GM13976 (cell line): ENCODE results near the gene FAM241B.

Experiments
- DNase-seq: peaks from one replicate; pipeline ENCODE4 v3.0.0; 2012; ENCODE audit warnings: low spot score
- CTCF ChIP-seq: IDR thresholded peaks from 2 replicates; pipeline ENCODE4 v1.5.1; 2012; ENCODE audit warnings: borderline replicate concordance, mild to moderate bottlenecking; ENCODE audit not compliant: insufficient read depth; ENCODE audit errors: extremely low read depth, missing control alignments, control extremely low read depth
- in situ Hi-C: fragments of 300-500 bp; cut with MboI; formaldehyde crosslinking; loops from one replicate; pipeline ENCODE4 v1.12.0; 2022; ENCODE audit warnings: low sequenced_read_pairs, mixed read lengths, inconsistent platforms; ENCODE audit not compliant: unreplicated experiment

FAM241B gene

GRCh38 chr10:69632516-69633199 is 2.6 kb downstream of the FAM241B start:
- no peak for TF ChIP-seq CTCF
- in situ Hi-C loops = no loop called here
- peak; percentile 10 for DNase-seq

GRCh38 chr10:69633673-69634635 is 3.9 kb downstream of the FAM241B start:
- no peak for TF ChIP-seq CTCF

GRCh38 chr10:69634759-69635425 is 4.8 kb downstream of the FAM241B start:
- in situ Hi-C loops = loop anchor here (5.0 kb wide), 1 partner anchor 118 kb away; no protein-coding TSS in a partner anchor
- DNase-seq = peak; percentile 24
- TF ChIP-seq CTCF = no peak

More at GRCh38 chr10:69633673-69634635, 3.9 kb downstream of the FAM241B start:
- in situ Hi-C loops = no loop called here
- DNase-seq = peak; percentile 15

- in situ Hi-C loops = loop anchor here (5.0 kb wide), 1 partner anchor 118 kb away; no protein-coding TSS in a partner anchor
- no peak for TF ChIP-seq CTCF
- peak; percentile 20 for DNase-seq
Observed at GRCh38 chr10:69635428-69636272, 5.6 kb downstream of the FAM241B start.

GRCh38 chr10:69636273-69636575 is 6.2 kb downstream of the FAM241B start:
- peak; percentile 16 for DNase-seq
- in situ Hi-C loops = loop anchor here (5.0 kb wide), 1 partner anchor 119 kb away; no protein-coding TSS in a partner anchor
- no peak for TF ChIP-seq CTCF
